HG02943 (cell line): Measurements from ENCODE around the gene GRIN3A.

Experiments
- ATAC-seq: cut with Tn5 transposase; IDR thresholded peaks from one replicate; pipeline ENCODE4 v1.9.1; 2021; ENCODE audit warnings: mild to moderate bottlenecking, low read depth, moderate library complexity; ENCODE audit not compliant: unreplicated experiment

Gene GRIN3A

DNA sequence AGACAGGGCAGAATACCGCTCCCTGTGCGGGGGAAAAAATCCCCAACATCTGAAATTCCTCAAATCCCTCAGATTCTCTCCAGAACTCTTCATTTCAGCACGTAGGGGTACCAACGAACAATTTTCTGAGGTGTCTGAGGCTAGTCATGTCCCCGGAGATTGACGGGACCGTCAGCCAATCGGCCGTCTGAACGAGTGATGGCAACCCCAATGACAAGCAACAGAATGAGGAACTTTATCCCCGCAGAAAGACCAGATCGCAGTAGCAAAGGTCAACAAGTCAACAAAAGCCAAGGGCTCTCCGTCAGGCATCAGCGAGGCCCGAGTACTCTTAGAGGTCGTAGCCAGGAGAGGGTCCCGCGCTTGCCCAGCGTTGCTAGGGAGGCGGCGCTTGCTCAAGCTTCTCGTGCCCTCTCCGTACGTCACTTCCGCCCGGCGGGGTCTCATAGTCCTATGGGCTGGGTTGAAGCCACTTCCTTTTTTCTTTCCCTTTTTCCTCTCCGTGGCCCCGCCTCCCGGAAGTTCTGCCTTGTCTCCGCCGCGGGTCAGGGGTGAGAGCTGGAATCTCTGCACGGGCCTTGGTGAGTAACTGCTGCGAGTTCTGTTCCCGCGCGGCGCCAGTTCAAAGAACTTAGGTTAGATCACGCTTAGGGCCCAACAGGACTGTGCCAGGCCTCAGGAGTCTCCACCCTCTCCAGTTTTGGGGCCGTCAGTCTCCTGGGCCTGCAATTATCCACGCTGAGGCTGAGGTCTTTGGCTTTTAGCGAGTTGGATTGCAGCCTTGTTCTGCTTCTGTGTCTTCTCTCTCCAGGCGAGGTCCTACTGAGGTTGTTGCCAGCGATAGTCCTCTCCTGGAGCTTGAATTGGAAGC, 204.9 kb downstream of the GRIN3A start, which contains the start of gene RNF20:
TSS of gene RNF20 (plus strand) at position 520 of the 871 bp plus-strand sequence. CDS start 1,571 bp downstream, outside the sequence.
- ATAC-seq, result peak; percentile 98

DNA sequence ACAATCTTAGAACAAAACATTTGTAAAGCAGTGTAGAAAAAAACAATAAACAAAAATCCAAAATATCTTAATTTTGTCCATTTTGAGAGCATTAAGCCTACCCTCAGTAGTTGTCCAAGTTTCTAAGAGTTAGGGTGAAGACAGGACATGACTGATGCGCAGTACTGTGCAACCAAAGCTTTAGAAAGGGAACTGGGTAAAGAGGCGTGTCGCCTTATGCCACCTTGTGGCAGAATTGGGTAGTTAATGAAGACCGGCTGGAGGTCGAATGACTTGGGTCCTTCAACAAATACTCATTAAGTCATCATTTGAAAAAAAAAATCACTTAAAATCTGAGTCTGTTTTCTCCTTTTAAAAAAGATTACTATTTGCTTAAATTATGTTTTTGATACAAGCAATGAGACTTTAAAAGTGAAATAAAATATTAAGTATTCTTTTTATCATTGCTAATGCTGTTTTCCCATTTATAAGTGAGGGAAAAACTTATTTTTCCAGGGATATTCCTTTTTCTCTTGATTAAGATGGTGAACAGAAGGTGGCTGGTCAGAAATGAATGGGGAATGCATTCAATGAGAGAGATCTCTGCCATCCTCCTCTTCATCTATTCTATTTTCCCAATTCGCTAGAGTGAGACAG, 208.3 kb downstream of the GRIN3A start:
- ATAC-seq, result peak; percentile 39

DNA sequence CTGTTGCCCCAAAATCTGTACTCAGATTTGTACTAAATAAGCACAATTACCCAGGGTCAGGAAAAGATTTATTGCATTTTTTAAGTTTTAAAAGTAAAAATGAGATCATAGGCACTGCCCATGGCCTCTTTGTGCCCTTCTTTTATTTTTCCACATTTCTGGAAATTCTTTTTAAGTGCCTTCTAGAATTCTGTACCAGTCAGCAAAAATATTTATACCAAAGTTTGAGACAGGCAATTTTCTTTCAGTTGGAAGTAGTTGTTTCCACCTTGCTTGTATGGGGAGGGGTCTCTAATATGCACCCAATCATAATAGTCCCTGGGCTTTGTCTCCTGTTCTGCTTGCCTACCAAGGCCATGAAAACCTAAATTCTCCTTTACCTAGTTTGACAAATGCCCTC, 210.4 kb downstream of the GRIN3A start:
- no peak for ATAC-seq

DNA sequence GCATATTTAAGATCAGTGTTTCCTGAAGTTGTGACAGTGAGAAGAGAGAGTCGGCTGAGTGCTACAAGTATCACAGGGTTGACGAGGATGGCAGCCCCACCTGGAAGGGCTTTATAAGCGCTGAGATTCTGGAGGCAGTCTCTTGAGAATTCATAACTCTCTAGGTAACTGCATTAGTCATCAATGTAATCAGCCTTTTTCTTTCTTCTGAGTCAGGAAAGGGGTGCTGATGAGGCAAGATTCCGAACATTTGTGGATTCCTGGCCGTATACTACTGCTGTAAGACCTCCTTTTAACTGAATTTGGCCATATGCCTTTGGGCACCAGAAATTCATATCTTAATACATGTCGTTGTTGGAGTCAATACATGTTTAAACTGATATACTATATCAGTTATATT, 211.4 kb downstream of the GRIN3A start:
- ATAC-seq, result no peak

DNA sequence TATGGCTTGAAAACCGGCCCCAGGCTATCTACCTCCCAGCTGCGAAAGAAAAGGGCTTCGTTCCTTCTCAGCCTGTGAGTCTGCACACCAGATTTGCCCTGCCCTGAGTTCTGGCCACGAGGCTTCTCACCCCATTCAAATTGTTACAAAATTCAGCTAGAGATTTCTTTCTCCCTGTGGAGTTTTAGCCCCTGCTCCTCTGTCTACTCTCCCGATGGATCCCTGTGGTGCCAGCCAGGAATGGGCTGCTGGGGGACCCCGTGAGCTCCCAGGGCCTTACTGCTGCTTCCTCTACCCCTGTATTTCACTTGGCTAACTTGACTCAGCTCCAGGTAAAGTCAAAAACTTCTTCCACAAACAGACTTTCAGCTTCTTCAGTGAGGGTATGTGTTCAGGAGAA, 214.1 kb downstream of the GRIN3A start:
- no peak for ATAC-seq
